ENCODE measurements around the gene PAX3. TPM values are rescaled to one million over a fixed set of nuclear protein-coding genes. Genes with fewer than 3 reads are reported as not detected.

PAX3 gene
- total RNA-seq, 1 experiment from 2014 or later: not detected

DNA sequence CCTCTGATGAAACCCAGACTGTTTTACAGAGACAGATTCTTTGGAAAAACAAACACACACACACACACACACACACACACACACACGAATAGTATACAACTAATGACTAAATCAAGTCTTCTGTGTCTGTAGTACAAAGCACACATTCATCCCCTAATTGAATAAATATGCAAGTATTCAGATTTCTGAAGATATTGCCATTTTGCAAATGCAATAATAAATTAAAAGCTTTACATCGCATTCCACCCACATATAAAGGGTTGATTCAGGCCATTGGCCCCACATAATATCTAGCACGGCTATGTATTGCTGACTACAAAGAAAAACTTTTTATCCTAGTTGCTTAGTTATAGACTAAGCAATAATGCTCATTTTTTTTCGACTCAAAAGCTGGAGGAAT is 86.2 kb downstream of the PAX3 start:
- no peak overlapping the region for H3K4me3 Mint-ChIP-seq
- H3K4me1 Mint-ChIP-seq: peaks cover 16% of the 10 kb centered on the region
- ChIA-PET POLR2A (no interaction called here), CTCF (no interaction called here)
- no peaks in the 10 kb centered on the region for H3K9me3 Mint-ChIP-seq
- H3K36me3 Mint-ChIP-seq: no peaks in the 10 kb centered on the region
- ATAC-seq: no peak
- no peak for TF ChIP-seq JAZF1 (CRISPR knock-in tag; IDR thresholded peaks at IDR 0.05)
- TF ChIP-seq FOXK1 (CRISPR knock-in tag; IDR thresholded peaks at IDR 0.05): no peak
- TF ChIP-seq, protein P1, sequence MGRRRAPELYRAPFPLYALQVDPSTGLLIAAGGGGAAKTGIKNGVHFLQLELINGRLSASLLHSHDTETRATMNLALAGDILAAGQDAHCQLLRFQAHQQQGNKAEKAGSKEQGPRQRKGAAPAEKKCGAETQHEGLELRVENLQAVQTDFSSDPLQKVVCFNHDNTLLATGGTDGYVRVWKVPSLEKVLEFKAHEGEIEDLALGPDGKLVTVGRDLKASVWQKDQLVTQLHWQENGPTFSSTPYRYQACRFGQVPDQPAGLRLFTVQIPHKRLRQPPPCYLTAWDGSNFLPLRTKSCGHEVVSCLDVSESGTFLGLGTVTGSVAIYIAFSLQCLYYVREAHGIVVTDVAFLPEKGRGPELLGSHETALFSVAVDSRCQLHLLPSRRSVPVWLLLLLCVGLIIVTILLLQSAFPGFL (CRISPR knock-in tag; IDR thresholded peaks at IDR 0.05; ENCODE audit: borderline replicate concordance): no peak
- TF ChIP-seq ZNF396 (CRISPR knock-in tag; IDR thresholded peaks at IDR 0.05; ENCODE audit: borderline replicate concordance): no peak
- TF ChIP-seq ZNF671 (CRISPR knock-in tag; IDR thresholded peaks at IDR 0.05): no peak
- no peak for TF ChIP-seq HMGA2 (CRISPR knock-in tag; IDR thresholded peaks at IDR 0.05)
- TF ChIP-seq ZNF416 (CRISPR knock-in tag; IDR thresholded peaks at IDR 0.05): no peak
- no peak for TF ChIP-seq EMX1 (CRISPR knock-in tag; IDR thresholded peaks at IDR 0.05)
- no peak for TF ChIP-seq ESRRA (CRISPR knock-in tag; IDR thresholded peaks at IDR 0.05; ENCODE audit: borderline replicate concordance)
- TF ChIP-seq PRRX2 (CRISPR knock-in tag; IDR thresholded peaks at IDR 0.05): no peak
- TF ChIP-seq TCF7 (CRISPR knock-in tag; IDR thresholded peaks at IDR 0.05; ENCODE audit: low read depth): no peak
- TF ChIP-seq NR2C2 (CRISPR knock-in tag; IDR thresholded peaks at IDR 0.05): no peak
- no peak for TF ChIP-seq ZNF232 (CRISPR knock-in tag; IDR thresholded peaks at IDR 0.05)
- no peak for TF ChIP-seq MYBL2 (CRISPR knock-in tag; IDR thresholded peaks at IDR 0.05)
- no peak for TF ChIP-seq ETV6 (CRISPR knock-in tag; IDR thresholded peaks at IDR 0.05)
- TF ChIP-seq SP1 (CRISPR knock-in tag; conservative IDR thresholded peaks at IDR 0.05): no peak
- no peak for TF ChIP-seq ZNF532 (CRISPR knock-in tag; IDR thresholded peaks at IDR 0.05; ENCODE audit: borderline replicate concordance)
- TF ChIP-seq, protein P2, sequence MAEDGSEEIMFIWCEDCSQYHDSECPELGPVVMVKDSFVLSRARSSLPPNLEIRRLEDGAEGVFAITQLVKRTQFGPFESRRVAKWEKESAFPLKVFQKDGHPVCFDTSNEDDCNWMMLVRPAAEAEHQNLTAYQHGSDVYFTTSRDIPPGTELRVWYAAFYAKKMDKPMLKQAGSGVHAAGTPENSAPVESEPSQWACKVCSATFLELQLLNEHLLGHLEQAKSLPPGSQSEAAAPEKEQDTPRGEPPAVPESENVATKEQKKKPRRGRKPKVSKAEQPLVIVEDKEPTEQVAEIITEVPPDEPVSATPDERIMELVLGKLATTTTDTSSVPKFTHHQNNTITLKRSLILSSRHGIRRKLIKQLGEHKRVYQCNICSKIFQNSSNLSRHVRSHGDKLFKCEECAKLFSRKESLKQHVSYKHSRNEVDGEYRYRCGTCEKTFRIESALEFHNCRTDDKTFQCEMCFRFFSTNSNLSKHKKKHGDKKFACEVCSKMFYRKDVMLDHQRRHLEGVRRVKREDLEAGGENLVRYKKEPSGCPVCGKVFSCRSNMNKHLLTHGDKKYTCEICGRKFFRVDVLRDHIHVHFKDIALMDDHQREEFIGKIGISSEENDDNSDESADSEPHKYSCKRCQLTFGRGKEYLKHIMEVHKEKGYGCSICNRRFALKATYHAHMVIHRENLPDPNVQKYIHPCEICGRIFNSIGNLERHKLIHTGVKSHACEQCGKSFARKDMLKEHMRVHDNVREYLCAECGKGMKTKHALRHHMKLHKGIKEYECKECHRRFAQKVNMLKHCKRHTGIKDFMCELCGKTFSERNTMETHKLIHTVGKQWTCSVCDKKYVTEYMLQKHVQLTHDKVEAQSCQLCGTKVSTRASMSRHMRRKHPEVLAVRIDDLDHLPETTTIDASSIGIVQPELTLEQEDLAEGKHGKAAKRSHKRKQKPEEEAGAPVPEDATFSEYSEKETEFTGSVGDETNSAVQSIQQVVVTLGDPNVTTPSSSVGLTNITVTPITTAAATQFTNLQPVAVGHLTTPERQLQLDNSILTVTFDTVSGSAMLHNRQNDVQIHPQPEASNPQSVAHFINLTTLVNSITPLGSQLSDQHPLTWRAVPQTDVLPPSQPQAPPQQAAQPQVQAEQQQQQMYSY (CRISPR knock-in tag; IDR thresholded peaks at IDR 0.05): no peak
- no peak for TF ChIP-seq ATF2 (CRISPR knock-in tag; IDR thresholded peaks at IDR 0.05; ENCODE audit: borderline replicate concordance, low read depth)
- TF ChIP-seq, protein P3, sequence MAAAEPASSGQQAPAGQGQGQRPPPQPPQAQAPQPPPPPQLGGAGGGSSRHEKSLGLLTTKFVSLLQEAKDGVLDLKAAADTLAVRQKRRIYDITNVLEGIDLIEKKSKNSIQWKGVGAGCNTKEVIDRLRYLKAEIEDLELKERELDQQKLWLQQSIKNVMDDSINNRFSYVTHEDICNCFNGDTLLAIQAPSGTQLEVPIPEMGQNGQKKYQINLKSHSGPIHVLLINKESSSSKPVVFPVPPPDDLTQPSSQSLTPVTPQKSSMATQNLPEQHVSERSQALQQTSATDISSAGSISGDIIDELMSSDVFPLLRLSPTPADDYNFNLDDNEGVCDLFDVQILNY (CRISPR knock-in tag; IDR thresholded peaks at IDR 0.05): no peak
- no peaks in the 10 kb centered on the region; the same call in 1 of the 2 replicates for H3K27me3 Mint-ChIP-seq (ENCODE audit: low read depth)
- no peak overlapping the region for H3K27ac Mint-ChIP-seq
- DNase-seq (ENCODE audit: low spot score): no peak

All from WTC11 (cell line).